Stromal cell of bone marrow (primary cell): ENCODE data around the gene CRISPLD2.

Experiments used
- DNase-seq: peaks from one replicate; pipeline ENCODE4 v3.0.0-alpha.2; 2012; ENCODE audit warnings: low read depth

CRISPLD2 gene

GRCh38 chr16:84957792-84958191, 138.0 kb downstream of the CRISPLD2 start:
- no peak for DNase-seq
